ENCODE data around the gene CYTH3.

- no peak for TF ChIP-seq CTCF (IDR thresholded peaks at IDR 0.05)
- TF ChIP-seq POLR2A (IDR thresholded peaks at IDR 0.05) = no peak
Measured at GRCh38 chr7:6257675-6258074, 14.7 kb downstream of the CYTH3 start.

All from vagina (tissue), 2 donors.